Uterus (tissue), 2 donors: ENCODE measurements around the gene ARPIN.

Source experiments
- CTCF ChIP-seq, 4 experiments: fragments of 200-600 bp in 2 of 4; fragments of 450-650 bp in 2 of 4; sonication (generic) in 2 of 4; IDR thresholded peaks; one replicate each; pipeline ENCODE4 v1.5.1; 2016 to 2019; ENCODE audit warnings: antibody characterized with exemption in 4 of 4, mild to moderate bottlenecking in 2 of 4, moderate library complexity in 1 of 4
- POLR2A ChIP-seq, 2 donors: fragments of 450-650 bp; IDR thresholded peaks; one replicate each; pipeline ENCODE4 v1.6.1; 2016; ENCODE audit warnings: antibody characterized with exemption in 2 of 2, mild to moderate bottlenecking in 1 of 2, moderate library complexity in 1 of 2

- no peak for TF ChIP-seq CTCF (IDR thresholded peaks at IDR 0.05)
- TF ChIP-seq POLR2A (IDR thresholded peaks at IDR 0.05), result no peak
Observed at GRCh38 chr15:89916660-89917059, 3.9 kb upstream of the ARPIN start.
